ENCODE measurements around the gene ANKS3. TPM values are rescaled to one million over a fixed set of nuclear protein-coding genes. Genes with fewer than 3 reads are reported as not detected.

ANKS3 gene
- total and polyA plus RNA-seq, 10 of the 15 experiments (the other 5 are each of a cell fraction or from before 2014, with no cell fraction given), result 0.29 to 14.2 (median 8.5) TPM

DNA sequence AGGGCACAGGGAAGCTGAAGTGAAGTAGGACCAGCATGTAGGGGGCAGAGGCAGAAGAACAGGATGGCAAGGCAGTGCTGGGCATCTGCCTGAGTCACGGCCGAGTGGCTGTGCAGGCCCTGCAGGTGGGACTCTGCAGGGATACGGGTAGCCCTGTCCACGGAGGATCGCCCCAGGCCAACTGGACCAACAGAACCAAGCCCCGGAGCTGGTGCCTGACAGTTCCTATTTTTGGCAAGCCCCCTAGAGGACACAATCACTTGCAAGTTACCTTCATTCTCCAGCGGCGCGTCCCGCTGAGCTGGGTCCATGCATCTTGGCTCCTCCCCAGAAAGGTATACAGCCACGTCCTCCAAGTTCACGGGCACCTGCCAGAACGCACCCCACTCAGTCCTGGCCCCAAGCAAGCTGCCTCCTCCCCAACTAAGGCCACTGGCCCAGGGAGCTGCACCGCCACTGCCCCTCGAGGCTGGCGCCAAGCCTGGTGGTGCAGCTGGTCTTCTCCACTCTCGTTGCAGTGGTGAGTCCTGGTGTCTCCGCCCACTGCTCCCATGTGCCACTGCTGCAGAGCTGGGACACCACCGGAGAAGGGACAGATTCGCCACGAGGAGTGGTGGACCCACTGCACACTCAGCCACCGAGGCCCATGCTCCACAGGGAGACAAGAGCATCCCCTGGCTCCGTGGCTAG, 26.3 kb upstream of the ANKS3 start:
- ChIA-PET POLR2A (interaction anchor here (0.5 to 1.0 kb wide), 3 partner anchors 8 to 94 kb away, joined by 3 read pairs; no protein-coding TSS in a partner anchor), RAD21 (ENCODE audit: unreplicated experiment) (interaction anchor here (0.6 kb wide), 2 partner anchors 28 to 218 kb away, joined by 3 read pairs; no protein-coding TSS in a partner anchor), SMC1A (ENCODE audit: uncharacterized antibody, unreplicated experiment) (interaction anchor here (0.6 kb wide), 1 partner anchor 26 kb away, joined by 3 read pairs; the partner anchor contains the start of genes ANKS3 and DNAAF8), CTCF (interaction anchor here (0.7 kb wide), 1 partner anchor 107 kb away, joined by 3 read pairs; no protein-coding TSS in a partner anchor)
- H3K9ac ChIP-seq (ENCODE audit: control insufficient read depth, insufficient read depth, low read length), result no peak overlapping the region
- H3K4me2 ChIP-seq (ENCODE audit: control insufficient read depth, insufficient read depth), result no peak overlapping the region
- FAIRE-seq, result no peak
- intact Hi-C loops (cut with micrococcal nuclease; ENCODE audit: unreplicated experiment), result no loop called here
- 83% methylated on average over 23 of the region's 23 CpGs for WGBS (ENCODE audit: insufficient coverage, insufficient replicate concordance, low lambda C conversion rate, missing lambda C conversion rate)
- no peaks in the 10 kb centered on the region for H4K20me1 ChIP-seq (ENCODE audit: control insufficient read depth, insufficient read depth)
- H3K4me3 ChIP-seq, result no peak overlapping the region
- no peak overlapping the region for H3K27ac ChIP-seq (ENCODE audit: control insufficient read depth, insufficient read depth)
- peaks cover 3% of the 10 kb centered on the region; the same call in 1 of the 3 replicates for H3K9me3 ChIP-seq (replicated peaks; ENCODE audit: control insufficient read depth, insufficient read depth, low read length)
- TF ChIP-seq FOXM1 (IDR thresholded peaks at IDR 0.05; ENCODE audit: low read depth, low read length) (no peak), TBL1XR1 (IDR thresholded peaks at IDR 0.05; ENCODE audit: low read depth, low read length) (no peak), RFX5 (IDR thresholded peaks at IDR 0.05; ENCODE audit: low read depth, low read length) (no peak), HCFC1 (IDR thresholded peaks at IDR 0.05; ENCODE audit: low read length) (no peak), NFXL1 (IDR thresholded peaks at IDR 0.05; ENCODE audit: borderline replicate concordance) (no peak), PAX5 (IDR thresholded peaks at IDR 0.05; ENCODE audit: borderline replicate concordance, low read depth, low read length) (no peak)
- TF ChIP-seq, protein P1, sequence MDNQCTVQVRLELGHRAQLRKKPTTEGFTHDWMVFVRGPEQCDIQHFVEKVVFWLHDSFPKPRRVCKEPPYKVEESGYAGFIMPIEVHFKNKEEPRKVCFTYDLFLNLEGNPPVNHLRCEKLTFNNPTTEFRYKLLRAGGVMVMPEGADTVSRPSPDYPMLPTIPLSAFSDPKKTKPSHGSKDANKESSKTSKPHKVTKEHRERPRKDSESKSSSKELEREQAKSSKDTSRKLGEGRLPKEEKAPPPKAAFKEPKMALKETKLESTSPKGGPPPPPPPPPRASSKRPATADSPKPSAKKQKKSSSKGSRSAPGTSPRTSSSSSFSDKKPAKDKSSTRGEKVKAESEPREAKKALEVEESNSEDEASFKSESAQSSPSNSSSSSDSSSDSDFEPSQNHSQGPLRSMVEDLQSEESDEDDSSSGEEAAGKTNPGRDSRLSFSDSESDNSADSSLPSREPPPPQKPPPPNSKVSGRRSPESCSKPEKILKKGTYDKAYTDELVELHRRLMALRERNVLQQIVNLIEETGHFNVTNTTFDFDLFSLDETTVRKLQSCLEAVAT (IDR thresholded peaks at IDR 0.05), result no peak
- H3K36me3 ChIP-seq (ENCODE audit: control insufficient read depth in 2 of 2, insufficient read depth in 2 of 2, low read length in 1 of 2), result peaks cover 6 to 16% of the 10 kb centered on the region in 2 experiments
- no peaks in the 10 kb centered on the region for H3K27me3 ChIP-seq (replicated peaks in 1 of 2; ENCODE audit: control insufficient read depth in 2 of 2, insufficient read depth in 2 of 2, low read length in 1 of 2)
- no peak overlapping the region for H2AFZ ChIP-seq (ENCODE audit: control insufficient read depth, low read depth, low read length)
- in situ Hi-C loops (cut with MboI), result no loop called here
- no TSS peak for BruUV-seq (replicated peaks)
- H3K79me2 ChIP-seq (ENCODE audit: control insufficient read depth, insufficient read depth, low read length), result no peaks in the 10 kb centered on the region; the same call in 1 of the 2 replicates
- H3K4me1 ChIP-seq (ENCODE audit: control insufficient read depth, insufficient read depth, low read length), result no peaks in the 10 kb centered on the region
- no peak for DNase-seq (ENCODE audit: low read depth, low spot score)
- ATAC-seq, result no peak
